HG03066 (cell line): ENCODE results near the gene LRIG1.

ENCODE experiments used
- ATAC-seq: cut with Tn5 transposase; IDR thresholded peaks from one replicate; pipeline ENCODE4 v1.9.1; 2021; ENCODE audit warnings: low read depth; ENCODE audit not compliant: unreplicated experiment

The LRIG1 gene

DNA sequence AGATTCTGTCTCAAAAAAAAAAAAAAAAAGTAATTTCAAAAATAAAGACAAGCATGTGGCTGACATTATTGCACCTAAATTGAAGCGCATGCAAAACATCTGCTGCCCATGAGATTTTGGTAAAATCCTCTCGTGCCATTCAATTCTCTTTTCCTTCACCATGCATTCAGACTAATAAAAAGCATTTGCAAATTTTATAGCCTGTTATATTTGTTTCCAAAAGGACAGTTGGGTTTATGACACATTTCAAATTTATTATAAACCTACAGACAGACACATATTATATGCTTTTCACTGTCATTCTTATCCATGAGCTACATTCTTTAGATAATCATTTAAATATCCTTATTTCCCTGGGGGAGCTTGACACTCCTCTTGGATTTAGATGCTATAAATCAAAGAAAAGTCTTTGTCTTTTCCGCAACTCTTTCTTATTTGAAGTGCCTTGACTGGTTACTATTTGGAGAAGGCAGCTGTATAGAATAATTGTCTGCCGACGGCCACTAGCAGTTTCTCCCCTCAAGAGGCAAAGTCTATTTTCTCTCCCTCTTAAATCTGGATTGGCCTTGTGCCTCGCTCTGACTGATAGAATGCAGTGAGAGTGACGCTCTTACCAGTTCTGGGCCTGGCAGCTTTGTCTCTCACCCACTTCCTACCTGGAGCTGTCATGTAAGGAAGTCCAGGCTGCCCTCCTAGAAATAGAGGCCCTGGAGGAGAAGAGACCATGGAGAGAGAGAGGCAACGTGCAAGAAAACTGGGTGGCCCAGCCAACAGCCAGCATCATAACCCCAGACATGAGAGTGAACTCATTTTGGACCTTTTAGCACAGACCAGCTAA lies 6.8 kb upstream of the LRIG1 start:
- no peak for ATAC-seq

DNA sequence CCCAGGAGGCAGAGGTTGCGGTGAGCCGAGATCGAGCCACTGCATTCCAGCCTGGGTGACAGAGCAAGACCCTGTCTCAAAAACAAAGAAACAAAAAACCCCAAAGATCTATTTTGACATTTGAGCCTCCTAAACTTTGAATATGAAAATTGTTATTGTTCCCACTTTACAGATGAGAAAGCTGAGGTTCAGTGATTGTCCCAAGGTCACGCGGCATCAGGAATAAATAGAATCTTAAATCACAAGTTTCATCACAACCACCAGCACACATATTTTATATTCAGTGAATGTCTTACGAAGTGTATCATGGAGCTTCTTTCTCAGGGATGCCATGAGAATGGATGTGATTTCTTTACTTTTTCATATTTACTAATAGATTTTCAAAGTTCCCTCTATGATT lies 5.3 kb upstream of the LRIG1 start:
- no peak for ATAC-seq

DNA sequence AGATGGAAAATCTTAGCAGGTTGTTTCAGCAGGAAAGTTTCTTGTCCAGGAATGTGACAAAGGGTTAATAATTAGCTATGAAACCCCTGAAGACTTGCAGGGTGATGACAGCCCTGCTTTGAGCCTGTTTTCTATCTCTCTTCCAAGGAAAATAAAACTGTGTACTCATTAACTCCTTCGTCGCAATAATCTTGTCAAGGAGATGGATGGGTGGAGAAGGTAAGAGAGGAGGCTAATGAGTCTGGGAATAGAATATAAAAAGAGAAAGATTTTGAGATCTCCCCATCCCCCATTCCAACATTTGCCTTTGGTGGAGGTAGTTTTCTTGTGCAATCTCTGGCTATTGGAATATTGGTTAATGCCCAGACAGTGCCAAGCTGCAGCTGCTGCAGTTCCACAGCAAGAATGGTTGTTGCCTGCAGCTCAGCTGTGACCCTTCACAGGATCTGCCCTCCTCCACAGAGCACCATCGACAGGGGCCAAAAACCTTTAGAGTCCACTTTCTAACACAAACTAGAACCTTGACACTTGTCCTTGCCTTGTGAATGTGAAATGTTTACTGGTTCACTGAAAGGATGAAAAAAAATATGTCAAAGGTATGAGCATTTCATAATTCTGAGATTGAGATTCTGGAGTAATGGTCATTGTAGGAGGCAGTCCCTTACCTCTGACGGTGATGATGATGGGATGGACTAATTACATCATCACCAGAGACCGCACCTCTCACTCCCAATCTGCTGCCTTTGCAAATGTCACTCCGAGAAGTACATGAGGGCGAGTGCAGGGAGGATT lies 4.2 kb upstream of the LRIG1 start:
- no peak for ATAC-seq

DNA sequence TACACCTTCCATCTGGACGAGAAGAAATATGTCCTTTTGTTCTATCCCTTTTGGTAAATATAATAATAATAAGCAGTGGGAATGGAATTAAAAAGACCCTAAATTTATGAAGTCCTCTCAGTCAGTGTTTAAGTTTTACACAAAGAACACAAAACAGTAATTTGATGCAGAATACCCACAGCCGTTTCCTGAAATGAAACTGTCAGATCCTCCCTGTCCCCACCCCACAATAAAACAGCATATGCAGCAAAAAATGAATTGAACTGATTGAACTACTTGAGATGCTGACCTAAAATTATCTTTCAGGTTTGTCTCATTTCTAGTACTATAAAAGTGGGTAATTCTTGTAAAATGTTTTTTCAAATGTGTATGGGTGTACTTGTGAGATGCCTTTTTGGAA lies 2.2 kb upstream of the LRIG1 start:
- ATAC-seq: no peak

DNA sequence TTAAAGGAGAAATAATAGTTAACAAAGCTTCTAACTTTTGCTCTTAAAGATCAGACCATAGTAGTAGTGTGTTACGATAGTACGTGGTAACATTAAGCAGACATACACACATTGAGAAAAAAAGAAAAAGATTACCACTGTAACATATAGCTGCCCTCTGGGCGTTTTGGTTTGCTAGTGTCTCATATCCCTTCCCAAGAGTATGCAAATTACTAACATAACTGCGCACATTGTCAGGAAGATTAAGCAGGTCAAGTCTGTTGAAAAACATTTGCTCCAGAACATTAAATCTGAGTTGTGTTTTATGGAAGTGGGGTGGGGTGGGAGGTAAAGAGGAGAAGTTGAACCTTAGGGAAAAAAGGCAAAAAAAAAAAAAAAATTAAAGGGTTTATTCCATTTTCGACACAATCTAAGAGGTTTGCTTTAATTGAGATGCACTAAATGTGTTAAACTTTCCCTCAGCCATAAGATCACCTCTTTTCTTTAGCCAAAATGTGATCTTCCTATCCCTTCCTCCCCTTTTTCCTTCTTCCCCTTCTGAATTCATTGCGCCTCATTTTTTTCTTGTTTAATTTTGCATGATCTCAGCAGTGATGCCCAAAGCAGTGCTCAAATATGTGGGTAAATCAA lies 1.5 kb upstream of the LRIG1 start:
- ATAC-seq: no peak

DNA sequence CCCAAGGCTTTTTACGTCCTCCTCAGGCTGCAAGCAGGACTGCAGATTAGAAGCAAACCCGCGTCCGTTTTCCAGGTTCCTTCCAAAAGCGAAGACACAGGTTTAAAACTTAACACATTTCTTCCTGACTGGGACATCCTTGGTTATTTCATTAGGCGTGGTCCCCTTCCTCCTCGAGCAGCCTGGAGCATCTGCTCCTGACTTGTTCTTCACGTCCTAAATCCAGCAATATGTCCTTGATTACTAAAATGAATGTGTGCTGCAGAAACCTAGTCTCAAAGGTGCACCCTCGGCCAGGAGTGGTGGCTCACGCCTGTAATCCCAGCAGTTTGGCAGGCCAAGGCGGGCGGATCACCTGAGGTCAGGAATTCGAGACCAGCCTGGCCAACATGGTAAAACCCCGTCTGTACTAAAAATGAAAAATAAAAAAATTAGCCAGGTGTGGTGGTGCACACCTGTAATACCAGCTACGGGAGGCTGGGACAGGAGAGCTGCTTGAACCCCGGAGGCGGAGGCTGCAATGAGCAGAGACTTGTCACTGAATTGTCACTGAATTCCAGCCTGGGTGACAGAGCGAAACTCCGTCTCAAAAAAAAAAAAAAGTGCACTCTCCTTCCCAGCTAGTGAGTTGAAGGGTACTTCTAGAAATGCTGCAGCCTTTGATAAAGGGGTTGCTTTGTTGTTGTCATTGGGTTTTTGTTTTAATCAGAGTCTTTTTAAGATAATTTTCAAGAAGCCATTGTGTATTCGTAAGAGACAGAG lies 842 bp upstream of the LRIG1 start:
- no peak for ATAC-seq

DNA sequence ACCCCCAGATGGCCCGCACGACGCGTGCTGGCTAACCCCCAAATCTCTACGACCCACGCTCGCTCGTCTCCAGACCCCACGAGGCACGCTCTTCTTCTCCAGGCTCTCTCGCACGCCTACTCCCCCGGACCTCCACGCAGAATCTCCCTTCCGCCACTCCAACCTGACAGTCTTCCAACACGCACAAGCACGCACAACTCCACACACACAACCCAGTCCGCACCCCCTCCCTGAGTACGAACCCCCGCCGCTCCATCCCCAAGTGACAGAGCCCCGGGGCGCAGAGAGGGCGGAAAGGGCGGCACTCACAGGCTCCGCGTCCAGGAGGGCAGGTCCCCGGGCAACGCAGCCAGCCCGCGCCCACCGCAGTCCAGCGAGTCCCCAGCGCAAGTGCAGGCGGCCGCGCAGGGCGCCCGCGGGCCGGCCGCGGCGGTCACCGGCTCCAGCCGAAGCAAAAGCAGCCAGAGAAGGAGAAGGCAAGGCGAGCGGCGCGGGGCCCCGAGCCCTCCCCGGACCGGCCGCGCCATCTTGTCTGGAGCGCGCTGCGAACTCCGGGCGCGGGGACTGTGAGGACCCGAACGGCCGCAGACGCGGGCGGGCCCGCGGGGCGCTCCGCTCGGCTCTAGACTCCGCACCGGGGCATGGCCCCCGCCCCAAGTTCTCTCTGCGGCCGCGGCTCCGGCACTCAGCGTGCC lies 794 bp downstream of the LRIG1 start:
- peak; percentile 19 for ATAC-seq

DNA sequence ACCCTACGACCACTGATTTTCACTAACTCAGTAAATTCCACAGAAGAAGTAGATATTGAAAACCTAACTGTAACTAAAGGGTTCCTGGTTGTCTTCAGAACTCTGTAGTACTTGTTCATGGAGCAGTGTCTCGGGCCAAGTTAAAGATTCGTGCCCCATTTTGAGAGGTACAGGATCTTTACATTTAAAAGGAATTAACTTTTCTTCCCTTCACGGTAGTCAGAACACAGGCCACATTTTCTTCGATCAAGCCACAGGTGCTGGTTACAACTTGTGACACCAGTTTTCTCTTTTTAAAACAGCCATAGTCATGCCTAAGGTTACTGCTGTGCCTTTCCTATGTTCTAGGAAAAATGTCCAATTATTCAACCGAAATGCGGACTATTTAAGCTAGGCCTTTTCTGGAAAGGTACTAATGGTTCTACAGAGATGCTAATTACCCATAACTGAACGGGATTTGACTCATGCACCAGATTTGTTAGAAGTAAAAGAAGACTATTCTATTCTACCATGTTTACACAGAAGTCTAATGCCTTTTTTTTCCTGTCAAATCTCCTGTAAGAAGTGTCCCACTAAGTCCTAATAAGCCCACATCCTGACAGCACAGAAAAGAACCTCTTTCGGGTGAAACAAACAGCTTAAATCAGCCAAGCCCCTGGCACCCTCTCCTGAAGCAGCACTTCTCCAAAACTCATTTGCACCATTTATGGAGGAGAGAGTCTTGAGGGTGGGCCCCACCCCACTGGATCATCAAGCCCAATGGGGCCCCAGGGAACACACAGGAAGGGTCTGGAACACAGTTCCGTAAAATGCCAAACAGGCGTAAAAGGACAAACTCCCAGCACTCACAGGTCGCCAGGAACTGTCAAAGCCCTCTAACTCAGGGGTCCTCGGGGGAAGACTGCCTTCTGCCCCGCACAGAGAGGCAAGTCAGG lies 1.9 kb downstream of the LRIG1 start:
- ATAC-seq: no peak

DNA sequence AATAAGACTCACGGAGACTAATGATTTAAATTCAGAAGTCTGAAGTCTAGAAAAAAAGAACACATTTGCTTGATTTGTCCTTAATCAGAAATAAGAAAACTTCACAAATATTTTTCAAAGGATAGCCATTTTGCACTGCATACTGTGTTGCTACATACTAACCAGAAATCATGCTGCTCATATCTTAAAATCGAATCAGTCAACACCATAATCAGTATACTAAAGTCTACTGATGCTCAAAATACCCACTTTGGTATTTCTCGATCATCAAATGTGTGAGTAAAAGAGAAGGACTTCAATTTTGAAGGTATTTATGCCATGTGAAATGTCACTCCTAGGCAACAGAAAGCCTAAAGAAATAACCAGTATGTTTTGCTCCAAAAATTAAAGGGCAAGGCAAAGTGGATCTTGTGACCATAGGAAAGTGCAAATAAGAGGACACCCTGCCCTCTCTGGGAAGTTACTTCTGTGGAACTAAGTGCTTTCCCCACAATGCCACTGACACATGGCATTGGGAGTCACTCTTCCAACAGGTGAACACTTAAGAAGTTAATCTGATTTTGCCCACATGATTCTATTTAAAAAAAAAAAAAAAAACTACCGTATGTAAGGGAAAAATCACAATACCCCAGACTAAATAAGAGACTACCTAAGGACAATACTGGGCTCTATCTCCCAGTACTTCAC lies 2.7 kb downstream of the LRIG1 start:
- no peak for ATAC-seq

DNA sequence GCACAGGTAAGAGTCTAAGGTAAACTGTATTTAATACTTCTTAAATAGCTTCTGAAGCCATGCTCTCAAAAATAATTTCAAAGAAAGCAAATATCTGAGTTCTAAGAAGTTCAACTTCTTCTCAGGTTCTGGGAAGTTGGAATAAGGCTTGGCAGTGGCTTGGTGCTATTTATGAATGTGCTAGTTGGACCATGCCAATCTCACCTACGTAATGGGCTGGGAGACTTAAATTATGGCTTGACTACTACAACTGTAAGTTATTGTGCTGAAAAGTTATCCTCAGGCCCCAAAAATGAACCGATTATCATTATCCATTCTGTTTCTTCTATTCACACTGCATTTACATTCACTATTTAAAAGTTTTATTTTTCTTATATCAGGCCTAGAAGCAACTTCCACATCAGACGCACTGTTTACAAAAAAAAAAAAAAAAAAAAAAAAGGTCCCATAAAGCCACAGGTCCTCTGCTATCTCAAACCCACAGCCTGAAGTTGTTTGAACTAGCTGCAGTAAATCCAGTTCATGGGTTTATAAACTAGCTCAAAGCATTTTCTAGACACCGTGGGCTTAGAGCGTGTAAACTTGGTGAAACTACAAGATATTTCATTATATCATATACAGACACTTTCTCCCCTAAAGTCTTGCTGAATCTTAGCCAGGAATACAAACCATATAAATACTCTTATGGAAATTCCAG lies 3.4 kb downstream of the LRIG1 start:
- ATAC-seq: no peak

DNA sequence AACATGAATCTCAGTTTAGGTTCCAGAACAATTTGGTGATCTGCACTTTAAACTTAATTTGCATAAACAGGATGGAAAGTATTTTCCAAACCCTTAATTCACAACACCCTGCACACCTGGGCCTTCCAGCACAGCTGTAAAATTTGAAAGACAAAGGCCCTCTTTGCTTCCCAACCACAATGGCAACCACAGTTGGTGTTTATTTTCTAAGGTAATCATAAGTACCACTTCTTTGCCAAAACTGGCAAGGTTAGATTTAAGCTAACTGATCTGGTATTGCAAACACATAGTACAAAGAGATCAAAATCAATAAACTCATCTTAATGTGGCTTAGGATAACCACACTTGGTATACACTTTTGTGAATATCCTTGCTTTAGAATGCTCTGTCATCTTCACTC lies 4.1 kb downstream of the LRIG1 start:
- no peak for ATAC-seq

DNA sequence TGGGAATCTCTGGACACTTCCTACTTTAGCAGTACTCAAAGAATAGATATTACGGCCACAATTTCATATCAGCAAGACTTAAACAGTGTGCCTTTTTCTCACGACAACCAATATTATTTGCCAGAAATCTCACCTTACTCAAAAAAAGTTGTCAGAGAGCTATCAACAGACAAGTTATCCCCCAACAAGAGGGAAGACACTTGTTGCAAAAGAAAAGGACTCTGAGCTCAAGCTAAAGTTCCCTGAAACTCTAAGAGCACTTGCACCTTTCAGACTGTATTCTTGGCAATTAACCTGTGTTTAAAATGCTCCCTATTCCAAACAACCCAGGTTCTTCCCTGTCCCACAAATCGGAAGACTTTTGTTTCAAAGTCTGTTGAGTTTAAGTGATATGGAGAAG lies 4.5 kb downstream of the LRIG1 start:
- no peak for ATAC-seq

DNA sequence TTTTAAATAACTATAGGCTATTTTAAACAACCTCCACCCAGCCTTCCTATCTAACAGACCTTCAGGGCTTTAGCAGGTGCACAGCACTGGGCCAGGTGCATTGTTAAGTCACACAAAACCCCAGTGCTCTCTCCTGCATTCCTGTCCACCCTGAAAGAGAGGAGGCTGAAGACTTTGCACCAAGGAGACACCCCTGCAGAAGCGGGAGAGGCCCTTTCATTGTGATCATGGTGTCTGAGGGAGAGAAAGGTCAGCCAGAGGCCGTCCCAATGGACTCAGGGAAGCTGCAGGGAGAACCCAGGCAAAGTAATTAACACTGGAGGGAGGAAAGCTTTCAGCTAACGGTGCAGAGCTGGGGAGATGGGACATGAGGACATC lies 5.2 kb downstream of the LRIG1 start:
- no peak for ATAC-seq

DNA sequence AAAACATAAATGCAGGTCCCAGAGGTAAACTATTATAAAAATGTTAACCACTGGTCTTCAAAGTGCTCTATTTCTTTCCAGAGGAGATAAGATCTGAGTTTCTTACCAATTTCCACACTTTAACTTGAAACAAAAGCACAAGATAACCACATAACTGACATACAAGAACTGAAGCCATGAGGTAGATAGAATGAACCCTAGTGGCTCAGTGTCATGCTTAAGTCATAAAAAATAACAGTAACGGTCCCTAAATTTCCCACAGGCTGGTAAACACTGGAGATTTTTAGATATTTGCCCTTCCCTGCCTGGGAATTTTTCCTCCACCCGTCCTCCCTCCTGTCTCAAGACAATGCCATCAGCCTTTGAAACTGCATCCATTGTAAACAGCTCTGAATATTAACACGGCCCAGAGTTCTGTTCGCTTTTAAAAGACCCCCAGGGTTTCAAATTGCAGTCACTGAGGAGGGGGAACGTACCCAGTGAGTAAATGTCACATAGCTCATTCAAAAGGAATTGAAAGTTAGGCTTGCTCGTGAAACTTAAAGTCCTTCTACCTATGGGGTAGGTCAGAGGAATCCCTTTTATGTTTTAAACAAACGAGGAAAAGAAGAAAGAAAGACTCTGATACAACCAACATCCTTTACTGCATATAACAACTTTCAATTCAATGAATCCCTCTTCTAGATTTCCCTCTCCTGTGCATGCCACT lies 5.7 kb downstream of the LRIG1 start:
- no peak for ATAC-seq

DNA sequence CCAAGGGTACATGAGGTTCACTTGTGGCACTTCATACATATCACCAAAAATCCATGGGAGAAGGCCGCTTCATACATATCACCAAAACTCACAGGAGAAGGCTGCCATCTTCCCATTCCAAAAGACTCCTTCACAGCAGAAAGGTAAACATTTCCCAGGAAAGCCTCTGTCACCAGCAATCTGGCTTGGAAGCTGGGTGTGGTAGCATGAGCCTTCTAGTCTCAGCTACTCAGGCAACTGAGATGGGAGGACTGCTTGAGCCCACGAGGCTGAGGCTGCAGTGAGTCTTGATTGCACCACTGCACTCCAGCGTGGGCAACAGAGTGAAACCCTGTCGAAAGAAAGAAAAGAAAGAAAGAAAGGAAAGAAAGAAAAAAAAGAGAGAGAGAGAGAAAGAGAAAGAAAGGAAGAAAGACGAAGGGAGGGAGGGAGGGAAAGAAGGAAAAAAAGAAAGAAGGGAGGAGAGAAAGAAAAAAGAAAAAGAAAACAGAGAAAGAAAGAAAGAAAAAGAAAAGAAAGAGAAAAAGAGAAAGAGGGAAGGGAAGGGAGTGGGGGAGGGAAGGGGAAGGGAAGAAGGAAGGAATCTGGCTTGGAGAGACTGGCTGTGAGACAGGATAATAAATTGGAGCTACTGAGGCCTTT lies 7.2 kb downstream of the LRIG1 start:
- no peak for ATAC-seq

DNA sequence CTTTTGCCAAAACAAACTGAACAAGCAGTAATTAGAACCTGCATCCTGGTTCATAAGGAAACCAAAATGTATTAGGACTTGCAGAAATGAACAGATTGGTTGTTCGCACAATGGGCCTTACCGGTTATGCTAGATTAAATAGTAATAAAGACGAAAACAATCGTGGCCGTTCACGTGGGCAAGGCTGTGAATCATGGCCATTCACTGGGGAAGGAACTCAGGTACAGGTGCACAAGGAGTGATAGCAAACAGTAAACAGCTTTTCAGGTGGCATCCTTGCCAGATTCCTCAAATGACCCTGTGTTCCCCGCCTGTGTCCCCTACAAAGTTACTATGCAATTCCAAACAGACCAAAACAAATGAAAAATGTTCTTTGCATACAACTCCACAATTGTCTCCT lies 8.2 kb downstream of the LRIG1 start:
- no peak for ATAC-seq

DNA sequence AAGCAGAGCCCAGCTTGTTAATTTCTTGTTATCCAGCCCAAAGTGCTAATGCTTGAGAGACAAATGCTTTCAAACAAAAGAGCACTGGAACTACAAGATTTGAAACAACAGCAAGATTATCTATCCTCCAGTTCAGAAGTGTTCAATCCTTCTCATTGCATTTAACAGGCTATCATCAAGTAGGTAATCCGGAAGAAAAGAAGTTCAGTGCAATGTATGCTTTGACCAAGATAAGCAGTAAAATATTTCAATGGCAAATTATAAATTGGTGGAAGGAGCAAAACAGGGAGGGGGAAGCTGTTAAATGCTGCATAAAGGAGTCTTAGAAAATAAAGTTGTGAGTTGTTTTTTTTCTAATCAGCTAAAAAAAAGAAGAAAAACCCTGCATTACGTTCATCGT lies 8.8 kb downstream of the LRIG1 start:
- ATAC-seq: no peak
